GM18505 (cell line): ENCODE data around the gene PHLDA2.

Source experiments
- ATAC-seq: cut with Tn5 transposase; IDR thresholded peaks from one replicate; pipeline ENCODE4 v1.9.1; 2021; ENCODE audit not compliant: unreplicated experiment
- POLR2A ChIP-seq: IDR thresholded peaks from 4 replicates; pipeline ENCODE4 v1.6.1; 2011; ENCODE audit warnings: borderline replicate concordance; ENCODE audit not compliant: insufficient read depth, insufficient read length; ENCODE audit errors: extremely low read depth

PHLDA2 gene

DNA sequence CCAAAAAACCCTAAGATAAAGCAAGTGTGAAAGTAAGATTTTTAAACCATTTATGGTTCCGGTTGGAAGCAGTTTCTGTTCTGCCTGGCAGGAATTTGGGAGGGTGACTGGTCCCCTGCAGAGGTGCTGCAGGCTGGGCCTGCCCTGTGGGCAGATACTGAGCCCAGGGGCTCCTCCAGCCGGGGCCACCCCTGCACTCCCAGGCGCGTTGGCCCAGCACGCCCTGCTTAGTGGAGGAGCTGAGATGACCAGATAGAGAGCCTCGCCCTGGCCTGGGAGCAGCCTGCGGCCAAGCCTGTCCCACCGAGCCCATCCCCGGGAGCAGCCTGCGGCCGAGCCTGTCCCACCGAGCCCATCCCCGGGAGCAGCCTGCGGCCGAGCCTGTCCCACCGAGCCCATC lies 8.0 kb downstream of the PHLDA2 start:
- no peak for TF ChIP-seq POLR2A
- no peak for ATAC-seq

DNA sequence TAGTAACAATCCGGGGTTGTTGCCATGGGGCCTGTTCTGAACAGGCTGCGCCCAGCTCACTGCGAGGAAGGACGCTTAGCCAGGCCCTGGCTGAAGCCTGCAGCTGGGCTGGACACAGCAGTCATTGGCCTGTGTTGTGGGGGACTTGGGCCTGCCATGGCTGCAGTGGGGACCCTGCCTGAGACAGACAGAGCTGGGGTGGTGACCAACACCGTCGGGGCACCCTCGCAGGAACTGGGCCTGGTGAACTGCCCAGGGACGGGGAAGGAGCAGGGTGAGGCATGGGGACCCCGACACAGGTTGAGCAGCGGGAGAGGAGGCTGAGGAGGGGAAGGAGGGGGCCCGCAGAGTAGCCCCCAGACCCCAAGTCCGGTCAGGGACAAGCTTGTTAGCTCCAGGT lies 8.9 kb downstream of the PHLDA2 start:
- no peak for ATAC-seq
- TF ChIP-seq POLR2A = no peak

DNA sequence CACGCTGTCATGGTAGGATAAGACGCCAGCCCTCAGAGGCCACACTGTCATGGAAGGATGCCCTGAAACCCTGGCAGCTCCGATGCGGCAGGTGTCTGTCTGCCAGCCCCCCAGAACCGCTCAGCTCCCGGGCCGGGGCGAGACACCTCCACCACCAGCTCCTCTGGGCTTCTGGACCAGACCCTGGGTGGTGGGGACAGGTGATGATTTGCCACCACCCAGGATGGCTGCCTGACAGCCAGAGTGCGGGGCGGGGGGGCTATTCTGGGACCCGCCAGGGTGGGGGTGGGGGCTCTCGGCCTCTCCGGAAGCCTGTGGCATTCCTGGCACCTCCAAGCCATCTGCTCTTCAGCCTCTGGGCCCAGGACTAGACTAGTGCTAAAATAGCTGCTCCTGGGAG lies 9.4 kb downstream of the PHLDA2 start:
- ATAC-seq = no peak
- no peak for TF ChIP-seq POLR2A

- ATAC-seq = no peak
- no peak for TF ChIP-seq POLR2A
Observed at GRCh38 chr11:2919188-2919587, 10.0 kb downstream of the PHLDA2 start.

GRCh38 chr11:2917842-2918490 lies 11.3 kb downstream of the PHLDA2 start:
- ATAC-seq = no peak
- TF ChIP-seq POLR2A = no peak

DNA sequence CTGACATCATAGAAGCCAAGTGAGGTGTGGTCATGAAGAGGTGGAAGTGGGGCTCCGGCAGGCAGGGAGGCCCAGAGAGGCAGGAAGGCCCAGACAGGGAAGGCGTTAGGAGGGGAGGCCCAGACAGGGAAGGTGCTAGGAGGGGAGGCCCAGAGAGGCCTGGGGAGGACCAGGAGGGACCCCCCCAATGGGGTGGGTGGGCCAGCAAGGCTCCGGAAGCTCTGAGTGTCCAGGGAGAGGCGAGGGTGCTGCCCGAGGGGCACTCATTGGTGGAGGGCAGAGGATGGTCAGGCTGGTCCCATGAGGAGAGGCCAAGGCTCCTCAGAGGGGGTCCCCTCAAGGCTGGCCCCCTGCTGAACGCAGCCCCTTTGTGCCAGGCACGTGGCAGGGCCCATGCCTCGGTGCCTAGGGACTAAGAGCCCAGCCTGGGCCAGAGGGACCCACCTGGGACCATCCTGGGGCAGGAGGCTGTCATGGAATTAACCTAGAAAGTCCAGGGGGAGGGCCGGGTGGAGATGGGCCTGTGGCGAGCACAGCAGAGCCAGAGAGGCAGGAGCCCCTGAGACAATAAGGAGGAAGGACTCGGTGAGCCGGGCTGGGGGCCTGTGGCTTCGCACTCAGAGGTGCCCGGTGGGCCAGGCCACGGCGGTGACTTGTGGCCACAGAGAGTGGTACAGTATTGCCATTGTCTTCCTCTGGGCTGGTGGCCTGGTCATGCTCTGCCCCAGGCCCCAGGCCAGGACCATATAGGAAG lies 12.2 kb downstream of the PHLDA2 start:
- TF ChIP-seq POLR2A = no peak
- no peak for ATAC-seq

DNA sequence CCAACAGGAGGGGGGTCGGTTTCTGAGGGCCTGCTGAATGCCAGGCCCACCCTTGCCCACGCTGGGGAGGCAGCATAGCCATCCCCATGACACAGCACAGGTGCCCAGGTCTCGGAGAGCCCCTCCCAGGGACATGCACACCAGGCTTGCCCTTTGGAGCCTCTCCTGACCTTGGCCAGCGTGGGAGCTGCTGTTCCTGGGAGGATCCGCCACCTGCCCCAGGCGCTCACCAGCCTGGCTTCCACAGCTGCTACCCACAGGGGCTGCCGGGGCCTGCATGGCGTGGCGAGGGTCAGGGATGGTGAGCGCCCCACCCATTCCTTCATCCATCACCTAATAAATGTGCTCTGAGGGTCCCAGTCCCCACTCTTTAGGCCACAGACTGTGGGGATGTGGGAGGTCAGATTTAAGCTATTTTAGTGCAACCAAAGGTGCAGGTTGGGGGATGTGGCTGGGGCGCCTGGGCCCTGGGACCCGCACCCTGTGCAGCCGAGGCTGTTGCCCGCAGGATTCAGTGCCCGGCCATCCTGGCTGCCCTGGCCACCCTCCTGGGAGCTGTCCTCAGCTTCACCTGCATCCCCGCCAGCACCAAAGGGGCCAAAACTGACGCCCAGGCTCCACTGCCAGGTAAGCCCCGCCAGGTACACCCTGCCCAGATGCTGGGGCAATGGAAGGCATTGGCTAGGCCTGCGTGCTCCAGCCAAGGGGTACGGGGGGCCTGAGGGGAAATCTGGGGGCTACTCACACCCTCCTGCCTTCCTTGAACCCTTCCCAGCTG lies 12.9 kb downstream of the PHLDA2 start:
- ATAC-seq = no peak
- TF ChIP-seq POLR2A = no peak

- ATAC-seq = no peak
- TF ChIP-seq POLR2A = no peak
Observed at GRCh38 chr11:2915473-2915872, 13.7 kb downstream of the PHLDA2 start.

- TF ChIP-seq POLR2A = no peak
Observed at GRCh38 chr11:2914455-2915195, 14.6 kb downstream of the PHLDA2 start.

DNA sequence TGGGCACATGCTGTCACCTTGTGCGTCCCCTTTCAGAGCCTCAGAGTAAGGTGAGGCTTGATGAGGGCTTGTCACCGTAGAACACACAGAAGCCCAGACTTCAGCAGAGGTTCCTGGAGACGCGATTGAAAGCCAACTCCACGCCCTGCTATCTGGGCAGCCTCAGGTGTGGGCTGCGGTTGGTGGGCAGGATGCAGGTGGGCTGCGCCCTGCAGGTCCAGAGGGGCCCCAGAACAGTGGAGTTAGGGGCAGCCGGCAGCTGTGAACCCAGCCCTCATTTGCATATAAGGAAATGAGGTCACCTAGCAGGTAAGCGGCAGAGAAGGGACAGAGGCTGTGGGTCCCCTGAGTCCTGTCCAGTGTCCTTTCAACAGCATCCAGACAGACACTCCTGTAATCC lies 15.4 kb downstream of the PHLDA2 start:
- no peak for TF ChIP-seq POLR2A
- ATAC-seq = no peak

More at GRCh38 chr11:2914455-2915195, 14.6 kb downstream of the PHLDA2 start:
- no peak for ATAC-seq

GRCh38 chr11:2913019-2913431 lies 16.2 kb downstream of the PHLDA2 start:
- no peak for TF ChIP-seq POLR2A
- no peak for ATAC-seq

DNA sequence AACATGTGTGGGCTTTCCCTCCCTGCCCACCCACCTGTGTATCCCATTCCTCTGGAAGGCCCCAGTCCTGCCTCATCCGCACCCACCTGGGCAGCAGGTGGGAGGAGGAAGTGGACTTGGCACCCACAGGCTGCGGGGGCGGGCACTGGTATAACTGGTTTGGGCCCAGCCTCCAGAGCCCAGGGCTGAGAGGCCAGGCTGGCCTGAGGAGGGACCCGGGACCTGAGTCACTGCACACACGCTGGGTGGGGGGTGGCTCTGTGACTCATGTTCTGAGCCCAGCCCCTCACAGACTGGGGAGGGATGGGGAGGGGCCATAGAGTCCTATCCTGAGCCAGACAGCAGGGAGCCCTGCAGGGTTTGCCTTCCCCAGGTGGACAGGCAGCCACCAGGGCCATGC lies 16.7 kb downstream of the PHLDA2 start:
- TF ChIP-seq POLR2A = no peak
- ATAC-seq = no peak

DNA sequence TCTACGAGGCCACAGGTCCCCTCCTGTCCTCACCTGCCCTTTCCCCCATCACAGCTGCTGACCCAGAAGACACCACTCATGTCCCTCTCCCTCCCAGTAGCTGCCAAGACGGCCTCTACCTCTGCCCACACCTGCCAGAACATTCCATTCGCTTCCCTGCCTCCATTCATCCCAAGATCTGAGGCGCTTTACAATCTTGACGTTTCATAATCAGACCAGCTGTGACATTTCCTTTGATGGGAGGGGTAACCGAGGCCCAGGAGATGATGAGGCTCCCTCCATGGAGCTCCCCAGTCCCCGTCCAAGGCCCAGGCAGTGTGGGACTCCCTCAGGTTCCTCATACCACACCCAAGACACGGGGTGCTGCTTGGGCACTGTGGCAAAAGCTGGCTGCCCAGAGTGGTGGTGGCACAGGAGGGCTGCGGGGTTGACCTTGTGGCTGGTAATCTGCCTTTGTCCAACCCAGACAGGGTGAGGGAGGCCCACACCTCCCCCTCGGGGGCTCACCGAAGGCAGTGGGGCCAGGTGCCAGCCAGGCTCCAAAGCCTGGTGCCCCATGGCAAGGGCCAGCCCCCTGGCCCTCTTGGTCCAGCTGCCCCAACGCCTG lies 17.3 kb downstream of the PHLDA2 start:
- TF ChIP-seq POLR2A = no peak
- no peak for ATAC-seq
